Activated CD8-positive, alpha-beta memory T cell treated with anti-CD3 and anti-CD28 coated beads for 48 hours (primary cell): ENCODE measurements around the gene PRKCH.

Source experiments
- DNase-seq, 3 experiments: peaks; one replicate each; pipeline ENCODE4 v3.0.0-alpha.2; 2020; ENCODE audit warnings: low read depth in 2 of 3, low spot score in 2 of 3

The PRKCH gene

GRCh38 chr14:61471297-61472005, 150.1 kb downstream of the PRKCH start:
- no peak for DNase-seq

GRCh38 chr14:61472011-61472672, 150.8 kb downstream of the PRKCH start:
- no peak for DNase-seq

- peak in 1 of 3 experiments; percentile 61 for DNase-seq
These were observed 151.5 kb downstream of the PRKCH start for GRCh38 chr14:61472801-61473376.

GRCh38 chr14:61474015-61474414, 152.6 kb downstream of the PRKCH start:
- no peak for DNase-seq

- no peak for DNase-seq
These were observed 153.3 kb downstream of the PRKCH start for GRCh38 chr14:61474701-61475100.

GRCh38 chr14:61475316-61475715, 153.9 kb downstream of the PRKCH start:
- no peak for DNase-seq

- DNase-seq: no peak
These were observed 154.8 kb downstream of the PRKCH start for GRCh38 chr14:61476105-61476753.

GRCh38 chr14:61476754-61477410, 155.5 kb downstream of the PRKCH start:
- DNase-seq: no peak

GRCh38 chr14:61477712-61478462, 156.5 kb downstream of the PRKCH start:
- DNase-seq: no peak

- no peak for DNase-seq
These were observed 157.6 kb downstream of the PRKCH start for GRCh38 chr14:61478971-61479473.

- no peak for DNase-seq
These were observed 158.5 kb downstream of the PRKCH start for GRCh38 chr14:61479746-61480502.

- DNase-seq: no peak
These were observed 159.4 kb downstream of the PRKCH start for GRCh38 chr14:61480704-61481285.

GRCh38 chr14:61481701-61482100, 160.3 kb downstream of the PRKCH start:
- no peak for DNase-seq

- DNase-seq: no peak
These were observed 161.2 kb downstream of the PRKCH start for GRCh38 chr14:61482348-61483206.

- no peak for DNase-seq
These were observed 162.1 kb downstream of the PRKCH start for GRCh38 chr14:61483476-61483875.

- DNase-seq: no peak
These were observed 162.7 kb downstream of the PRKCH start for GRCh38 chr14:61484031-61484430.

- no peak for DNase-seq
These were observed 163.6 kb downstream of the PRKCH start for GRCh38 chr14:61484826-61485584.

- no peak for DNase-seq
These were observed 164.3 kb downstream of the PRKCH start for GRCh38 chr14:61485661-61486060.
